Activated CD4-positive, alpha-beta memory T cell treated with anti-CD3 and anti-CD28 coated beads for 36 hours (primary cell): ENCODE data around the gene TNFRSF11A. TPM values are rescaled to one million over a fixed set of nuclear protein-coding genes. Genes with fewer than 3 reads are reported as not detected.
A peak's percentile ranks its signal among the peaks of the same experiment; 100 is the strongest.

Experiments used
- CTCF ChIA-PET: fragments of 350-600 bp; sonication (Branson Sonifier 250); formaldehyde crosslinking; loops from one replicate; lab custom pipeline; 2021; ENCODE audit warnings: antibody characterized with exemption, inconsistent platforms; lab: Charles Lee
- POLR2A ChIA-PET: fragments of 350-600 bp; sonication (Branson Sonifier 250); formaldehyde crosslinking; loops from one replicate; lab custom pipeline; 2021; ENCODE audit warnings: antibody characterized with exemption; lab: Charles Lee
- DNase-seq: peaks from one replicate; pipeline ENCODE4 v3.0.0-alpha.2; 2020
- H3K27ac Mint-ChIP-seq: one replicate; pipeline ENCODE4 v1.8.0; 2021; ENCODE audit warnings: mixed read lengths
- H3K27me3 Mint-ChIP-seq: one replicate; pipeline ENCODE4 v1.8.0; 2021; ENCODE audit warnings: mixed read lengths
- H3K36me3 Mint-ChIP-seq: one replicate; pipeline ENCODE4 v1.8.0; 2021; ENCODE audit warnings: mixed read lengths
- H3K4me1 Mint-ChIP-seq: one replicate; pipeline ENCODE4 v1.8.0; 2021; ENCODE audit warnings: low read depth, mixed read lengths
- H3K4me3 Mint-ChIP-seq: one replicate; pipeline ENCODE4 v1.8.0; 2021; ENCODE audit warnings: mild to moderate bottlenecking, mixed read lengths
- H3K9me3 Mint-ChIP-seq: one replicate; pipeline ENCODE4 v1.8.0; 2021; ENCODE audit warnings: mixed read lengths
- intact Hi-C: fragments of 100-400 bp; cut with micrococcal nuclease; formaldehyde crosslinking; loops from one replicate; pipeline ENCODE4 v1.15.1; 2023
- total RNA-seq, 2 experiments: library from RNA; stranded (reverse); gene quantifications; one replicate each; pipeline ENCODE4 v1.2.3, GENCODE V29; 2021

The TNFRSF11A gene
- total RNA-seq, 2 experiments from 2014 or later: 5.7 to 6.1 TPM

DNA sequence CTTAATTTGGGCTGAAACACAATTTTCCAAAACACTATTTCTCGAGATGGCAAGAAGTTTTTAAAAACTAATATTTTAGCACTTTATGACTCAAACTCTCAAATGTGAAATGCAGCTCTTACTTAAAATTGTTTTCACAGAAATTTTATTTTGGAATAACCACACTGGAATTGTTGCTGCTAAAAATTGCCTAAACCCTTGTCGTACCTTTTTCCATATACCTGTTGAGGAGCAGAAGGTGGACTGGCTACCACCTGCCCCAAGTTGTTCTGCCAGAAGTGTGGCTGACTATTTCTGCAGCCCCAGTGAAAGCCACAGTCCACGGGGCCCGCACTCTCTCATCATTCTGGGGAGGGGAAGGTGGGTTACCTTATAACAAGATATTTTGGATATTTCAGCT is 23.4 kb downstream of the TNFRSF11A start:
- peaks cover 12% of the 10 kb centered on the region for H3K4me1 Mint-ChIP-seq
- ChIA-PET CTCF (no interaction called here), POLR2A (interaction anchor here (0.6 kb wide), 1 partner anchor 75 kb away, joined by 3 read pairs; no protein-coding TSS in a partner anchor)
- DNase-seq: no peak
- intact Hi-C loops: no loop called here
- H3K27me3 Mint-ChIP-seq: peaks cover 7% of the 10 kb centered on the region
- H3K36me3 Mint-ChIP-seq: no peaks in the 10 kb centered on the region
- no peaks in the 10 kb centered on the region for H3K9me3 Mint-ChIP-seq
- H3K27ac Mint-ChIP-seq: no peak overlapping the region
- H3K4me3 Mint-ChIP-seq: no peak overlapping the region

DNA sequence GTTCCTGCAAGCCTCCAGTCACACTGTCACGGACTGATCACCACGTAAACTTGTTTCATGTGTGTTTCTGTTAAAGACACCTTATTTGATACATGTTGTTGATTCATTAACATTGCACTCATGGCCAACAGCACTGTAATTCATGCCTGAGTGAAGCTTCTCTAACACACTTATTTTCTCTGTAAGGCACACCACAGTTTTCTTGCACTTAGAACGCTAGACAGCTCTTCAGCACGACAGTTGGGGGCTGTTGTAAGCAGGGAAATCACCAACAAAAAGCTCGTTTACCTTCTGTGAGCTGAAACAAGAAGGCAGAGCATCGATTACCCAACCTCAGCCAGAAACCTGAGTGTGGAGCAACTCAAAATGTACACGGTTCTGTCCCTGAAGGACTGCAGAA is 28.1 kb downstream of the TNFRSF11A start:
- no peak for DNase-seq
- POLR2A ChIA-PET: no interaction called here
- H3K27ac Mint-ChIP-seq: no peak overlapping the region
- H3K36me3 Mint-ChIP-seq: no peaks in the 10 kb centered on the region
- CTCF ChIA-PET: no interaction called here
- peaks cover 2% of the 10 kb centered on the region for H3K27me3 Mint-ChIP-seq
- intact Hi-C loops: no loop called here
- peaks cover 4% of the 10 kb centered on the region for H3K4me1 Mint-ChIP-seq
- H3K9me3 Mint-ChIP-seq: no peaks in the 10 kb centered on the region
- H3K4me3 Mint-ChIP-seq: no peak overlapping the region

DNA sequence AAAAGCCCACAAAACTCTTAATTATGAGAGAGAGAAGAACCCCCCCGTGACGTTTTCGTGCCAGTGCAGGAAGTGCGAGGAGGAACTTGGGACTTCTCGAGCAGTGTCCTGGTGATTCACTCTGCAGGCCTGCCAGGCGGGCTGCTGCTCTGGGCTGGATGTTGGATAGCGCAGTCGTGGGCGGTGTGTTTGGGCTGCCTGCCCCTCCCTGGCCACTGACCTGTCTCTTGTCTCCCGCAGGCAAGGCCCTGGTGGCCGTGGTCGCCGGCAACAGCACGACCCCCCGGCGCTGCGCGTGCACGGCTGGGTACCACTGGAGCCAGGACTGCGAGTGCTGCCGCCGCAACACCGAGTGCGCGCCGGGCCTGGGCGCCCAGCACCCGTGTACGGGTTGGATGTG is 29.0 kb downstream of the TNFRSF11A start:
- Mint-ChIP-seq H3K27ac (no peak overlapping the region), H3K36me3 (no peaks in the 10 kb centered on the region), H3K27me3 (peaks cover 2% of the 10 kb centered on the region), H3K4me1 (peaks cover 4% of the 10 kb centered on the region), H3K9me3 (no peaks in the 10 kb centered on the region), H3K4me3 (no peak overlapping the region)
- no peak for DNase-seq
- ChIA-PET CTCF (no interaction called here), POLR2A (no interaction called here)
- intact Hi-C loops: no loop called here

- Mint-ChIP-seq H3K9me3 (no peaks in the 10 kb centered on the region), H3K27me3 (peaks cover 4% of the 10 kb centered on the region), H3K36me3 (no peaks in the 10 kb centered on the region), H3K27ac (no peak overlapping the region), H3K4me1 (peaks cover 2% of the 10 kb centered on the region), H3K4me3 (no peak overlapping the region)
- CTCF ChIA-PET: no interaction called here
- POLR2A ChIA-PET: no interaction called here
- intact Hi-C loops: no loop called here
- DNase-seq: no peak
Measured at GRCh38 chr18:62357079-62357719, 32.1 kb downstream of the TNFRSF11A start.

DNA sequence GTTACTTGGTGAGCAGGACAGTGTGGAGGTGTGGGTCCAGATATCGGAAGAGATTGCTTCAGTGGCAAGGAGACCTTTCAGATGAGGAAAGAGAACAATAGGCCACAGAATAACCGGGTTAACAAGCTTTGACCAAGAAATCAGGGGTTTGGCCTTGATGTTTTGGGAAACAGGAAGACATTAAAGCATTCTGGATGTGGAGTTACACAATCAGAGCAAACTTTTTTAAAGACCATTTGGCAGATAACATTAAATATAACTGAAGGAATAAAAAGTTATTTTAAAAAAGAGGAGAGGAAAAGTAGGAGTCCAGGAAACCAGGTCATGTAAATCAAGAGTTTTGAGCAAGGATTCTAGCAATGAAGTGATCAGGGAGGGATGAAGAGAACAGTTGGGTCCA is 35.7 kb downstream of the TNFRSF11A start:
- H3K4me3 Mint-ChIP-seq: no peak overlapping the region
- H3K27ac Mint-ChIP-seq: no peak overlapping the region

GRCh38 chr18:62361288-62361687 is 36.2 kb downstream of the TNFRSF11A start:
- Mint-ChIP-seq H3K9me3 (no peaks in the 10 kb centered on the region), H3K27ac (no peak overlapping the region), H3K36me3 (no peaks in the 10 kb centered on the region), H3K4me1 (peaks cover 6% of the 10 kb centered on the region), H3K4me3 (no peak overlapping the region), H3K27me3 (peaks cover 2% of the 10 kb centered on the region)
- ChIA-PET POLR2A (no interaction called here), CTCF (no interaction called here)
- no peak for DNase-seq
- intact Hi-C loops: no loop called here

More for the DNA sequence above, 35.7 kb downstream of the TNFRSF11A start:
- ChIA-PET CTCF (no interaction called here), POLR2A (no interaction called here)
- peaks cover 2% of the 10 kb centered on the region for H3K27me3 Mint-ChIP-seq
- H3K9me3 Mint-ChIP-seq: no peaks in the 10 kb centered on the region
- intact Hi-C loops: no loop called here
- H3K36me3 Mint-ChIP-seq: no peaks in the 10 kb centered on the region
- H3K4me1 Mint-ChIP-seq: peaks cover 6% of the 10 kb centered on the region
- no peak for DNase-seq

DNA sequence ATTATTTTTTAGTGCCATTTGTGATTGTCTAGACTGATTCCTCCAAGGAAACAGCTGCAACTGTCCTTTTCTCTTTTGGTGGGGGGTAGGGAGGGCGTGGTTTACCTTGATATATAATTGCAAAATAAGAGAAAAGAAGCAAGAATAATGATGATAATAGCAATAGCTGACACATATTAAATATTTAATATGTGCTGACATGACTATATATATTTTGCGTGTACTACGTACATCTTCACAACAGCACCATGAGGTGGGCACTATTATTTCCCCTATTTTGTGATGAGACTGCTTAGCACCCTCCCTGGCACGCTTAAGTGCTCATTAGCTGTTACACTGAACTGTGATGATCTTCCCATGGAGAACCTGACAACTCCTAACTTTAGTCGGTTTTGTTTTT is 39.4 kb downstream of the TNFRSF11A start:
- no peak for DNase-seq
- Mint-ChIP-seq H3K36me3 (peaks cover 2% of the 10 kb centered on the region), H3K27ac (no peak overlapping the region), H3K4me1 (peaks cover 12% of the 10 kb centered on the region), H3K4me3 (no peak overlapping the region), H3K27me3 (peaks cover 4% of the 10 kb centered on the region), H3K9me3 (no peaks in the 10 kb centered on the region)
- ChIA-PET CTCF (no interaction called here), POLR2A (no interaction called here)
- intact Hi-C loops: no loop called here

- no peak overlapping the region for H3K4me3 Mint-ChIP-seq
- ChIA-PET CTCF (no interaction called here), POLR2A (no interaction called here)
- H3K9me3 Mint-ChIP-seq: no peaks in the 10 kb centered on the region
- peaks cover 4% of the 10 kb centered on the region for H3K27me3 Mint-ChIP-seq
- peak overlapping the region; percentile 47 for H3K27ac Mint-ChIP-seq
- H3K36me3 Mint-ChIP-seq: peaks cover 2% of the 10 kb centered on the region
- H3K4me1 Mint-ChIP-seq: peaks cover 14% of the 10 kb centered on the region
- peak; percentile 35 for DNase-seq
- intact Hi-C loops: loop anchor here (5.0 kb wide), 1 partner anchor 38 kb away; the partner anchor contains the start of gene TNFRSF11A
Measured at GRCh38 chr18:62365420-62365819, 40.3 kb downstream of the TNFRSF11A start.

- peaks cover 2% of the 10 kb centered on the region for H3K36me3 Mint-ChIP-seq
Measured at GRCh38 chr18:62366992-62367391, 41.9 kb downstream of the TNFRSF11A start.

GRCh38 chr18:62368100-62368499 is 43.0 kb downstream of the TNFRSF11A start:
- Mint-ChIP-seq H3K4me3 (no peak overlapping the region), H3K27me3 (peaks cover 3% of the 10 kb centered on the region), H3K4me1 (peaks cover 15% of the 10 kb centered on the region), H3K36me3 (peaks cover 2% of the 10 kb centered on the region), H3K27ac (no peak overlapping the region), H3K9me3 (no peaks in the 10 kb centered on the region)
- intact Hi-C loops: loop anchor here (1.0 to 5.0 kb wide), 4 partner anchors 28 to 52 kb away; partner anchors contain the start of gene TNFRSF11A
- CTCF ChIA-PET: interaction anchor here (1.0 to 1.7 kb wide), 5 partner anchors 29 to 217 kb away, joined by 3 to 6 read pairs (median 4); partner anchors contain the start of gene TNFRSF11A
- POLR2A ChIA-PET: interaction anchor here (1.0 kb wide), 1 partner anchor 28 kb away, joined by 3 read pairs; no protein-coding TSS in a partner anchor
- no peak for DNase-seq

More at GRCh38 chr18:62366992-62367391, 41.9 kb downstream of the TNFRSF11A start:
- Mint-ChIP-seq H3K27me3 (peaks cover 3% of the 10 kb centered on the region), H3K4me1 (peaks cover 15% of the 10 kb centered on the region), H3K4me3 (no peak overlapping the region), H3K27ac (no peak overlapping the region), H3K9me3 (no peaks in the 10 kb centered on the region)
- ChIA-PET POLR2A (no interaction called here), CTCF (no interaction called here)
- DNase-seq: no peak
- intact Hi-C loops: loop anchor here (5.0 kb wide), 1 partner anchor 40 kb away; the partner anchor contains the start of gene TNFRSF11A

DNA sequence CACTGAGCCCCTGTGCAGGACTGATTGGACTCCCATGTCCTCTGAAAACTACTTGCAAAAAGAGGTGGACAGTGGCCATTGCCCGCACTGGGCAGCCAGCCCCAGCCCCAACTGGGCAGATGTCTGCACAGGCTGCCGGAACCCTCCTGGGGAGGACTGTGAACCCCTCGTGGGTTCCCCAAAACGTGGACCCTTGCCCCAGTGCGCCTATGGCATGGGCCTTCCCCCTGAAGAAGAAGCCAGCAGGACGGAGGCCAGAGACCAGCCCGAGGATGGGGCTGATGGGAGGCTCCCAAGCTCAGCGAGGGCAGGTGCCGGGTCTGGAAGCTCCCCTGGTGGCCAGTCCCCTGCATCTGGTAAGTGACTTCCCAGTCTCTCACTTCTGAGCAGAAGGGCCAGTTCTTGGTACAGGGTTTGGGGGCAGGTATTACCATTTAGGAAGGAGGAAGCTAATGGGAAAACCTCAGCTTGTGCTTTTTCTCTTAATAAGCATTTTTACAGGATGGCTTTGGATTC is 44.1 kb downstream of the TNFRSF11A start:
- CTCF ChIA-PET: interaction anchor here (1.7 kb wide), 1 partner anchor 119 kb away, joined by 6 read pairs; no protein-coding TSS in a partner anchor
- H3K9me3 Mint-ChIP-seq: no peaks in the 10 kb centered on the region

DNA sequence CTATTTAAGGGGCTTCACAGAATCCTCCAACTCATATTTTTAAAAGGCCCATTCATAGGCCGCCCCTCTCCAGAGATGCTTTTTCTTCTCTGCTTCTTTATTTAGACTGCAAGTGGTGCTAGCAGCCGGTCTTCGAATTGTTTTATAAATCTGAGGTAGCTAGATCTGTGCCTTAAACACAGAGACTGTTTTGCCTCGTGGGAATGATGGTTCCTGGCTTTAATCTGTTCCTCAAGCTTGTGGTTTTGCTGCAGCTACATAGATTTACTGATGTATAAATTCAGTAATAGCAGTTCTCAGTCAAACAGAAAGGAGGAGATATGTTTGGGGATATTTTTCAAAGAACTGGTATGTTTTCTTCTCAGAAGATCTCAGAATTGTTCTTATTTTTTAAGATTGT is 45.3 kb downstream of the TNFRSF11A start:
- peaks cover 13% of the 10 kb centered on the region for H3K4me1 Mint-ChIP-seq
- no peak overlapping the region for H3K4me3 Mint-ChIP-seq
- ChIA-PET POLR2A (no interaction called here), CTCF (no interaction called here)
- no peak overlapping the region for H3K27ac Mint-ChIP-seq
- H3K27me3 Mint-ChIP-seq: peaks cover 3% of the 10 kb centered on the region
- DNase-seq: no peak
- intact Hi-C loops: no loop called here
- H3K36me3 Mint-ChIP-seq: peaks cover 2% of the 10 kb centered on the region
- H3K9me3 Mint-ChIP-seq: no peaks in the 10 kb centered on the region

More for the DNA sequence above, 44.1 kb downstream of the TNFRSF11A start:
- intact Hi-C loops: loop anchor here (5.0 kb wide), 1 partner anchor 42 kb away; the partner anchor contains the start of gene TNFRSF11A
- no peak for DNase-seq
- H3K27me3 Mint-ChIP-seq: peaks cover 3% of the 10 kb centered on the region
- peaks cover 2% of the 10 kb centered on the region for H3K36me3 Mint-ChIP-seq
- no peak overlapping the region for H3K4me3 Mint-ChIP-seq
- POLR2A ChIA-PET: no interaction called here
- peaks cover 15% of the 10 kb centered on the region for H3K4me1 Mint-ChIP-seq
- H3K27ac Mint-ChIP-seq: no peak overlapping the region
